ENCODE measurements around the gene CADPS. TPM values are rescaled to one million over a fixed set of nuclear protein-coding genes. Genes with fewer than 3 reads are reported as not detected.

The CADPS gene
- polyA plus RNA-seq, 1 donor from 2014 or later = 118 TPM

- H3K9me2 ChIP-seq (ENCODE audit: insufficient read depth, low read length) = no peaks in the 10 kb centered on the region
- no peaks in the 10 kb centered on the region for H3K27me3 ChIP-seq (ENCODE audit: insufficient read depth, low read depth, low read length)
- no peak overlapping the region for H2AFZ ChIP-seq (ENCODE audit: low read depth, low read length)
- H3K9me3 ChIP-seq (ENCODE audit: low read length) = no peaks in the 10 kb centered on the region
- H3K79me2 ChIP-seq (replicated peaks; ENCODE audit: insufficient read depth, low read length) = no peaks in the 10 kb centered on the region
- no peaks in the 10 kb centered on the region for H4K20me1 ChIP-seq (ENCODE audit: insufficient read depth)
- no peaks in the 10 kb centered on the region for H3K36me3 ChIP-seq (ENCODE audit: insufficient read depth, low read length)
- H3K27ac ChIP-seq (ENCODE audit: low read length) = no peak overlapping the region
- no peaks in the 10 kb centered on the region for H3F3A ChIP-seq (ENCODE audit: insufficient read depth, low read length, poor library complexity, severe bottlenecking)
- no peak overlapping the region for H3K4me2 ChIP-seq (ENCODE audit: low read length)
- TF ChIP-seq EP300 (conservative IDR thresholded peaks at IDR 0.05; ENCODE audit: poor library complexity, severe bottlenecking) (no peak), RAD21 (conservative IDR thresholded peaks at IDR 0.05) (no peak), REST (IDR thresholded peaks at IDR 0.05; ENCODE audit: borderline replicate concordance) (no peak), MXI1 (conservative IDR thresholded peaks at IDR 0.05; ENCODE audit: poor library complexity, severe bottlenecking) (no peak), SMC3 (conservative IDR thresholded peaks at IDR 0.05; ENCODE audit: poor library complexity) (no peak), POLR2AphosphoS5 (IDR thresholded peaks at IDR 0.05) (no peak), EZH2 (IDR thresholded peaks at IDR 0.05; ENCODE audit: borderline replicate concordance, insufficient read depth, low read length, poor library complexity, severe bottlenecking) (no peak), TAF1 (IDR thresholded peaks at IDR 0.05; ENCODE audit: low read depth) (no peak)
- TF ChIP-seq, protein P1, sequence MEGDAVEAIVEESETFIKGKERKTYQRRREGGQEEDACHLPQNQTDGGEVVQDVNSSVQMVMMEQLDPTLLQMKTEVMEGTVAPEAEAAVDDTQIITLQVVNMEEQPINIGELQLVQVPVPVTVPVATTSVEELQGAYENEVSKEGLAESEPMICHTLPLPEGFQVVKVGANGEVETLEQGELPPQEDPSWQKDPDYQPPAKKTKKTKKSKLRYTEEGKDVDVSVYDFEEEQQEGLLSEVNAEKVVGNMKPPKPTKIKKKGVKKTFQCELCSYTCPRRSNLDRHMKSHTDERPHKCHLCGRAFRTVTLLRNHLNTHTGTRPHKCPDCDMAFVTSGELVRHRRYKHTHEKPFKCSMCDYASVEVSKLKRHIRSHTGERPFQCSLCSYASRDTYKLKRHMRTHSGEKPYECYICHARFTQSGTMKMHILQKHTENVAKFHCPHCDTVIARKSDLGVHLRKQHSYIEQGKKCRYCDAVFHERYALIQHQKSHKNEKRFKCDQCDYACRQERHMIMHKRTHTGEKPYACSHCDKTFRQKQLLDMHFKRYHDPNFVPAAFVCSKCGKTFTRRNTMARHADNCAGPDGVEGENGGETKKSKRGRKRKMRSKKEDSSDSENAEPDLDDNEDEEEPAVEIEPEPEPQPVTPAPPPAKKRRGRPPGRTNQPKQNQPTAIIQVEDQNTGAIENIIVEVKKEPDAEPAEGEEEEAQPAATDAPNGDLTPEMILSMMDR (IDR thresholded peaks at IDR 0.05; ENCODE audit: poor library complexity, severe bottlenecking) = no peak
- no peak overlapping the region for H3K9ac ChIP-seq (ENCODE audit: low read length)
- no peak overlapping the region for H3K4me3 ChIP-seq (ENCODE audit: low read length)
These were observed 277.7 kb downstream of the CADPS start for GRCh38 chr3:62597491-62597890.

DNA sequence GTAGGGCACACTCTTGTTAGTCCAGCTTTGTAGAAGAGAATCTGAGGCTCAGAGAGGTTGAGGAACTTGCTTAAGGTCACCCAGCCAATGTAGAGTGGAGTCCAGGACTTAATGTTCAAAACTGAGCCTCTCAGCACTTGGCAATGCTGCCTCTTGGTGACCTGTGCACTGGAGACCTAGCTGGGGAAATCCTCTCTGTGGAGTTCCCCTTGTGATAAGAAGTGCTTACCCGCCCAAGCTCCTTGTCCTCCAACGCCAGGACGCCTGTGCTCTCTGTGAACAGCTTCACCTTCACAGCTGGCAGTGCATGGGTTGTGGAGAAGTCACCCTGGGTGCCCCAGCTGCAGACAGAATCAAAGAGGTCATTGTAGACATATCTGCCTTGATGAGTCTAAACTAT, 282.8 kb downstream of the CADPS start:
- H3K27ac ChIP-seq (ENCODE audit: low read length) = no peak overlapping the region
- TF ChIP-seq EZH2 (IDR thresholded peaks at IDR 0.05; ENCODE audit: borderline replicate concordance, insufficient read depth, low read length, poor library complexity, severe bottlenecking) (no peak), MXI1 (conservative IDR thresholded peaks at IDR 0.05; ENCODE audit: poor library complexity, severe bottlenecking) (no peak), SMC3 (conservative IDR thresholded peaks at IDR 0.05; ENCODE audit: poor library complexity) (no peak), POLR2AphosphoS5 (IDR thresholded peaks at IDR 0.05) (no peak), EP300 (conservative IDR thresholded peaks at IDR 0.05; ENCODE audit: poor library complexity, severe bottlenecking) (no peak), REST (IDR thresholded peaks at IDR 0.05; ENCODE audit: borderline replicate concordance) (no peak), TAF1 (IDR thresholded peaks at IDR 0.05; ENCODE audit: low read depth) (no peak), RAD21 (conservative IDR thresholded peaks at IDR 0.05) (no peak)
- TF ChIP-seq, protein P1 (IDR thresholded peaks at IDR 0.05; ENCODE audit: poor library complexity, severe bottlenecking) = no peak
- H3K9me2 ChIP-seq (ENCODE audit: insufficient read depth, low read length) = no peaks in the 10 kb centered on the region
- no peaks in the 10 kb centered on the region for H3K36me3 ChIP-seq (ENCODE audit: insufficient read depth, low read length)
- H3K27me3 ChIP-seq (ENCODE audit: insufficient read depth, low read depth, low read length) = no peaks in the 10 kb centered on the region
- H3F3A ChIP-seq (ENCODE audit: insufficient read depth, low read length, poor library complexity, severe bottlenecking) = peaks cover 3% of the 10 kb centered on the region
- H4K20me1 ChIP-seq (ENCODE audit: insufficient read depth) = no peaks in the 10 kb centered on the region
- no peak overlapping the region for H3K4me2 ChIP-seq (ENCODE audit: low read length)
- H3K9ac ChIP-seq (ENCODE audit: low read length) = no peak overlapping the region
- H3K9me3 ChIP-seq (ENCODE audit: low read length) = no peaks in the 10 kb centered on the region
- H2AFZ ChIP-seq (ENCODE audit: low read depth, low read length) = no peak overlapping the region
- no peak overlapping the region for H3K4me3 ChIP-seq (ENCODE audit: low read length)
- H3K79me2 ChIP-seq (replicated peaks; ENCODE audit: insufficient read depth, low read length) = no peaks in the 10 kb centered on the region

Data from neural cell (in vitro differentiated cells).